Naive thymus-derived CD4-positive, alpha-beta T cell (primary cell): ENCODE data around the gene RND2. TPM values are rescaled to one million over a fixed set of nuclear protein-coding genes. Genes with fewer than 3 reads are reported as not detected.

Experiments used
- ATAC-seq: fragments of 150-1000 bp; cut with Tn5 transposase; 2 replicates; pipeline ENCODE4 v1.10.0; 2021; ENCODE audit warnings: mild to moderate bottlenecking, moderate library complexity
- CTCF ChIA-PET: fragments of 350-600 bp; sonication (Branson Sonifier 250); formaldehyde crosslinking; loops from one replicate; lab custom pipeline; 2021; ENCODE audit warnings: antibody characterized with exemption; lab: Charles Lee
- POLR2A ChIA-PET: fragments of 350-600 bp; sonication (Branson Sonifier 250); formaldehyde crosslinking; loops from one replicate; lab custom pipeline; 2021; ENCODE audit warnings: antibody characterized with exemption, inconsistent platforms; lab: Charles Lee
- DNase-seq, 9 donors: peaks; one replicate each; pipeline versions ENCODE4 v3.0.0 to v3.0.0-alpha.2; 2020 to 2022; ENCODE audit warnings: mixed read lengths in 1 of 9
- H3K27ac ChIP-seq: one replicate; pipeline ENCODE4 v1.7.0; 2013; ENCODE audit warnings: mild to moderate bottlenecking, low read depth, low read length, moderate library complexity
- H3K27me3 ChIP-seq, 2 donors: one replicate each; pipeline ENCODE4 v1.7.0; 2013; ENCODE audit warnings: low read length in 2 of 2, mild to moderate bottlenecking in 2 of 2, moderate library complexity in 2 of 2; ENCODE audit not compliant: control insufficient read depth in 2 of 2, insufficient read depth in 2 of 2
- H3K36me3 ChIP-seq, 3 experiments: 1 replicate in 2 of 3; 2 replicates in 1 of 3; pipeline ENCODE4 v1.7.0; 2013; ENCODE audit warnings: low read length in 3 of 3, mild to moderate bottlenecking in 3 of 3, moderate library complexity in 1 of 3; ENCODE audit not compliant: insufficient read depth in 3 of 3, control insufficient read depth in 2 of 3
- H3K4me1 ChIP-seq, 2 donors: one replicate each; pipeline ENCODE4 v1.7.0; 2013; ENCODE audit warnings: low read length in 2 of 2, mild to moderate bottlenecking in 2 of 2, moderate library complexity in 1 of 2; ENCODE audit not compliant: control insufficient read depth in 2 of 2, insufficient read depth in 2 of 2
- H3K4me3 ChIP-seq: 2 replicates; pipeline ENCODE4 v1.7.0; 2013; ENCODE audit warnings: mild to moderate bottlenecking, low read length
- H3K9me3 ChIP-seq, 3 experiments: 1 replicate in 2 of 3; 2 replicates in 1 of 3; pipeline ENCODE4 v1.7.0; 2013; ENCODE audit warnings: low read length in 3 of 3; ENCODE audit not compliant: control insufficient read depth in 2 of 3
- H3K27ac Mint-ChIP-seq, 9 donors: one replicate each; pipeline ENCODE4 v1.8.0; 2020 to 2022; ENCODE audit warnings: mixed read lengths in 9 of 9, mild to moderate bottlenecking in 8 of 9, moderate library complexity in 5 of 9, inconsistent platforms in 2 of 9
- H3K27me3 Mint-ChIP-seq, 5 donors: one replicate each; pipeline ENCODE4 v1.8.0; 2021 to 2022; ENCODE audit warnings: mixed read lengths in 5 of 5, mild to moderate bottlenecking in 1 of 5
- H3K36me3 Mint-ChIP-seq, 5 donors: one replicate each; pipeline ENCODE4 v1.8.0; 2020 to 2022; ENCODE audit warnings: mixed read lengths in 5 of 5, mild to moderate bottlenecking in 3 of 5, inconsistent platforms in 1 of 5
- H3K4me1 Mint-ChIP-seq, 7 donors: one replicate each; pipeline ENCODE4 v1.8.0; 2020 to 2022; ENCODE audit warnings: mixed read lengths in 7 of 7, mild to moderate bottlenecking in 3 of 7, inconsistent platforms in 1 of 7
- H3K4me3 Mint-ChIP-seq, 10 donors: one replicate each; pipeline ENCODE4 v1.8.0; 2020 to 2022; ENCODE audit warnings: mild to moderate bottlenecking in 10 of 10, mixed read lengths in 10 of 10, moderate library complexity in 6 of 10, inconsistent platforms in 2 of 10
- H3K9me3 Mint-ChIP-seq, 11 donors: one replicate each; pipeline ENCODE4 v1.8.0; 2020 to 2022; ENCODE audit warnings: mixed read lengths in 11 of 11, mild to moderate bottlenecking in 4 of 11, inconsistent platforms in 1 of 11, moderate library complexity in 1 of 11
- intact Hi-C, 2 donors: fragments of 100-400 bp; cut with micrococcal nuclease; formaldehyde crosslinking; loops; one replicate each; pipeline ENCODE4 v1.15.1; 2023
- polyA plus RNA-seq, 2 donors: library from polyadenylated mRNA; unstranded; fragments of 300-500 nt; fragmentation: Illumina TruSeq; gene quantifications; one replicate each; pipeline ENCODE4 v1.2.3, GENCODE V29; 2021
- total RNA-seq, 6 experiments: library from RNA in 5 of 6; stranded (reverse) in 5 of 6; gene quantifications; 1 replicate in 5 of 6; 2 replicates in 1 of 6; pipeline ENCODE4 v1.2.3 and lab custom pipeline; 2021 to 2026

RND2 gene
- total and polyA plus RNA-seq, 7 experiments from 2014 or later: 0.08 to 0.74 (median 0.33) TPM; not detected in 1

GRCh38 chr17:43028221-43028861, 3.3 kb downstream of the RND2 start:
- Histone ChIP-seq H3K9me3 (no peaks in the 10 kb centered on the region), H3K36me3 (no peaks in the 10 kb centered on the region), H3K4me1 (peaks cover 10% of the 10 kb centered on the region in 2 donors), H3K27ac (no peak overlapping the region), H3K4me3 (no peak overlapping the region), H3K27me3 (no peaks in the 10 kb centered on the region)
- ChIA-PET POLR2A (interaction anchor here (0.6 kb wide), 1 partner anchor 9 kb away, joined by 3 read pairs; no protein-coding TSS in a partner anchor), CTCF (no interaction called here)
- DNase-seq (no peak), ATAC-seq (no peak)
- Mint-ChIP-seq H3K4me3 (peak overlapping the region in 2 of 10 donors; percentile 7 to 69), H3K4me1 (peaks cover 8 to 12% (median 9%) of the 10 kb centered on the region in 7 donors), H3K27me3 (peaks cover 0 to 14% (median 0%) of the 10 kb centered on the region in 5 donors), H3K27ac (peak overlapping the region in 1 of 9 donors; percentile 0), H3K36me3 (peaks cover 0 to 4% (median 0%) of the 10 kb centered on the region in 5 donors), H3K9me3 (peaks cover 0 to 2% (median 0%) of the 10 kb centered on the region in 11 donors)
- intact Hi-C loops: loop anchor here in 1 of 2 donors (10.0 kb wide), 1 partner anchor 186 kb away; the partner anchor contains the start of gene TMEM106A

- ATAC-seq (no peak), DNase-seq (no peak)
- ChIA-PET POLR2A (no interaction called here), CTCF (no interaction called here)
- Histone ChIP-seq H3K9me3 (no peaks in the 10 kb centered on the region), H3K27me3 (no peaks in the 10 kb centered on the region), H3K4me3 (no peak overlapping the region), H3K4me1 (peaks cover 0 to 2% of the 10 kb centered on the region in 2 donors), H3K36me3 (no peaks in the 10 kb centered on the region), H3K27ac (no peak overlapping the region)
- Mint-ChIP-seq H3K9me3 (peaks cover 0 to 1% (median 0%) of the 10 kb centered on the region in 11 donors), H3K36me3 (peaks cover 0 to 2% (median 0%) of the 10 kb centered on the region in 5 donors), H3K4me1 (peaks cover 0 to 3% (median 0%) of the 10 kb centered on the region in 7 donors), H3K27ac (peak overlapping the region in 3 of 9 donors; percentile 5 to 92 (median 28)), H3K4me3 (peak overlapping the region in 1 of 10 donors; percentile 5), H3K27me3 (peaks cover 0 to 5% (median 0%) of the 10 kb centered on the region in 5 donors)
- intact Hi-C loops: no loop called here
These were observed 5.2 kb downstream of the RND2 start for GRCh38 chr17:43030137-43030767.

- no peak for DNase-seq
- POLR2A ChIA-PET: interaction anchor here (0.6 kb wide), 1 partner anchor 58 kb away, joined by 3 read pairs; no protein-coding TSS in a partner anchor
- no peaks in the 10 kb centered on the region for H3K4me1 Mint-ChIP-seq
- H3K36me3 Mint-ChIP-seq: no peaks in the 10 kb centered on the region
- Histone ChIP-seq H3K27me3 (no peaks in the 10 kb centered on the region), H3K27ac (no peak overlapping the region), H3K36me3 (no peaks in the 10 kb centered on the region), H3K4me1 (no peaks in the 10 kb centered on the region), H3K9me3 (no peaks in the 10 kb centered on the region), H3K4me3 (no peak overlapping the region)
- intact Hi-C loops: no loop called here
- CTCF ChIA-PET: no interaction called here
- no peak overlapping the region for H3K4me3 Mint-ChIP-seq
- H3K27ac Mint-ChIP-seq: peak overlapping the region in 1 of 9 donors; percentile 51
- peaks cover 0 to 1% (median 0%) of the 10 kb centered on the region in 11 donors for H3K9me3 Mint-ChIP-seq
- no peaks in the 10 kb centered on the region for H3K27me3 Mint-ChIP-seq
- no peak for ATAC-seq
These were observed 6.6 kb downstream of the RND2 start for GRCh38 chr17:43031666-43032065.

GRCh38 chr17:43033948-43034881, 9.2 kb downstream of the RND2 start:
- Mint-ChIP-seq H3K4me3 (no peak overlapping the region), H3K27ac (no peak overlapping the region), H3K9me3 (peaks cover 0 to 1% (median 0%) of the 10 kb centered on the region in 11 donors), H3K36me3 (no peaks in the 10 kb centered on the region), H3K4me1 (no peaks in the 10 kb centered on the region), H3K27me3 (no peaks in the 10 kb centered on the region)
- ATAC-seq: no peak
- no peaks in the 10 kb centered on the region for H3K9me3 ChIP-seq
- no peaks in the 10 kb centered on the region for H3K36me3 ChIP-seq
- H3K4me3 ChIP-seq: no peak overlapping the region
- CTCF ChIA-PET: no interaction called here
- intact Hi-C loops: no loop called here
- no peak overlapping the region for H3K27ac ChIP-seq
- H3K27me3 ChIP-seq: no peaks in the 10 kb centered on the region
- H3K4me1 ChIP-seq: no peaks in the 10 kb centered on the region
- POLR2A ChIA-PET: no interaction called here
- no peak for DNase-seq

GRCh38 chr17:43034894-43035293, 9.9 kb downstream of the RND2 start:
- intact Hi-C loops: no loop called here
- peaks cover 0 to 1% (median 0%) of the 10 kb centered on the region in 11 donors for H3K9me3 Mint-ChIP-seq
- Histone ChIP-seq H3K27ac (no peak overlapping the region), H3K4me3 (no peak overlapping the region), H3K4me1 (no peaks in the 10 kb centered on the region), H3K27me3 (no peaks in the 10 kb centered on the region), H3K9me3 (no peaks in the 10 kb centered on the region), H3K36me3 (no peaks in the 10 kb centered on the region)
- no peaks in the 10 kb centered on the region for H3K27me3 Mint-ChIP-seq
- no peaks in the 10 kb centered on the region for H3K4me1 Mint-ChIP-seq
- ChIA-PET CTCF (interaction anchor here (1.1 kb wide), 1 partner anchor 11 kb away, joined by 3 read pairs; no protein-coding TSS in a partner anchor), POLR2A (interaction anchor here (0.6 kb wide), 1 partner anchor 137 kb away, joined by 3 read pairs; no protein-coding TSS in a partner anchor)
- ATAC-seq (no peak), DNase-seq (no peak)
- H3K36me3 Mint-ChIP-seq: no peaks in the 10 kb centered on the region
- H3K27ac Mint-ChIP-seq: no peak overlapping the region
- H3K4me3 Mint-ChIP-seq: no peak overlapping the region

GRCh38 chr17:43039646-43040045, 14.6 kb downstream of the RND2 start:
- Histone ChIP-seq H3K27ac (no peak overlapping the region), H3K4me3 (no peak overlapping the region), H3K9me3 (no peaks in the 10 kb centered on the region), H3K27me3 (no peaks in the 10 kb centered on the region), H3K36me3 (no peaks in the 10 kb centered on the region), H3K4me1 (no peaks in the 10 kb centered on the region)
- H3K27me3 Mint-ChIP-seq: no peaks in the 10 kb centered on the region
- no peak overlapping the region for H3K27ac Mint-ChIP-seq
- H3K4me1 Mint-ChIP-seq: peaks cover 0 to 1% (median 0%) of the 10 kb centered on the region in 7 donors
- peaks cover 0 to 1% (median 0%) of the 10 kb centered on the region in 11 donors for H3K9me3 Mint-ChIP-seq
- CTCF ChIA-PET: no interaction called here
- intact Hi-C loops: no loop called here
- POLR2A ChIA-PET: no interaction called here
- H3K4me3 Mint-ChIP-seq: no peak overlapping the region
- DNase-seq (no peak), ATAC-seq (no peak)
- H3K36me3 Mint-ChIP-seq: no peaks in the 10 kb centered on the region
